ENCODE data around the gene BPGM.

The BPGM gene

DNA sequence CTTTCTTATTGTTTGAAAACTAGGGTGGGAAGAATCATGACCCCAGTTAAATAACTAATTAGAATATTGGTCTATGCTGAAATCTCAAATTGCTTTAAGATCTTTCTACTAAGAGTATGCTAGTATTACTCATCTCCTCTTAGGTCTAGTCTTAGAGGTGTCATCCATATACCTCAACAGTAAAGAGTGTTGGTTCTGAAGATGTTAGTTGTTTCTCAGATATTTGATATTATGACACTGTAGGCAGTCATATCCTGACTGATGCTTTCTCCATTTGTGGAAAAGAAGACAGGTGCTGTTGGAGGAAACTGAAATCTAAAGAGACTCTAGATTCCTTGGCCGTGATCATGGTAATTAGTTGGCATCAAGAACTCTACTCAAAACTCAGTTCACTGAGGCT is 21.2 kb downstream of the BPGM start:
- Histone ChIP-seq H3K27me3 (ENCODE audit: insufficient read depth, poor library complexity, severe bottlenecking) (no peaks in the 10 kb centered on the region), H3K4me1 (ENCODE audit: insufficient read depth, poor library complexity, severe bottlenecking) (peaks cover 22% of the 10 kb centered on the region), H3K36me3 (ENCODE audit: low read depth) (peaks cover 9% of the 10 kb centered on the region; the same call in 1 of the 2 replicates), H3K9me3 (ENCODE audit: severe bottlenecking) (no peaks in the 10 kb centered on the region), H3K27ac (ENCODE audit: poor library complexity, severe bottlenecking) (peak overlapping the region; percentile 88), H3K4me3 (ENCODE audit: severe bottlenecking) (no peak overlapping the region)
- peak; percentile 68 for ATAC-seq (ENCODE audit: low read depth)
- TF ChIP-seq, protein P1, sequence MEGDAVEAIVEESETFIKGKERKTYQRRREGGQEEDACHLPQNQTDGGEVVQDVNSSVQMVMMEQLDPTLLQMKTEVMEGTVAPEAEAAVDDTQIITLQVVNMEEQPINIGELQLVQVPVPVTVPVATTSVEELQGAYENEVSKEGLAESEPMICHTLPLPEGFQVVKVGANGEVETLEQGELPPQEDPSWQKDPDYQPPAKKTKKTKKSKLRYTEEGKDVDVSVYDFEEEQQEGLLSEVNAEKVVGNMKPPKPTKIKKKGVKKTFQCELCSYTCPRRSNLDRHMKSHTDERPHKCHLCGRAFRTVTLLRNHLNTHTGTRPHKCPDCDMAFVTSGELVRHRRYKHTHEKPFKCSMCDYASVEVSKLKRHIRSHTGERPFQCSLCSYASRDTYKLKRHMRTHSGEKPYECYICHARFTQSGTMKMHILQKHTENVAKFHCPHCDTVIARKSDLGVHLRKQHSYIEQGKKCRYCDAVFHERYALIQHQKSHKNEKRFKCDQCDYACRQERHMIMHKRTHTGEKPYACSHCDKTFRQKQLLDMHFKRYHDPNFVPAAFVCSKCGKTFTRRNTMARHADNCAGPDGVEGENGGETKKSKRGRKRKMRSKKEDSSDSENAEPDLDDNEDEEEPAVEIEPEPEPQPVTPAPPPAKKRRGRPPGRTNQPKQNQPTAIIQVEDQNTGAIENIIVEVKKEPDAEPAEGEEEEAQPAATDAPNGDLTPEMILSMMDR (IDR thresholded peaks at IDR 0.05; ENCODE audit: poor library complexity, severe bottlenecking), result no peak
- DNase-seq (ENCODE audit: low spot score), result no peak

DNA sequence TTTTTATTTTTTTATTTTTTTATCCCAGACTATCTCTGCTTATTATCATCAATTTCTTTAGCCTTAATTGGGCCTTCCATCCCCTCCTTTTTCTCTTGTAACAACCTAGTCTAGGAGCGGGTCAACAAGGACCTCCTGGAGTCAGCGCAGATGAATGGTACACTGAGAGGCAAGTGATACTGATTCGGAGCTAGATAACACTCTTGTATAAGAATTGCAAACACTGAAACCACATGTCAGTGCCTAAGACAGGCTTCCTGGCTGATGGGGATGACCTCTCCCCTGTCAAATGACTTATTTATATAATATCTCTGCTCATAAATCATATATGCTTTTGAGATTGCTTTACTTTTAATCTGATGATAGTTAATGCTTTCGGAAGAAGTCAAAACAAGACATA is 22.7 kb downstream of the BPGM start:
- H3K4me1 ChIP-seq (ENCODE audit: insufficient read depth, poor library complexity, severe bottlenecking), result peaks cover 22% of the 10 kb centered on the region
- H3K27ac ChIP-seq (ENCODE audit: poor library complexity, severe bottlenecking), result peak overlapping the region; percentile 88
- no peak overlapping the region for H3K4me3 ChIP-seq (ENCODE audit: severe bottlenecking)
- no peak for ATAC-seq (ENCODE audit: low read depth)
- TF ChIP-seq, protein P1 (IDR thresholded peaks at IDR 0.05; ENCODE audit: poor library complexity, severe bottlenecking), result no peak
- no peaks in the 10 kb centered on the region for H3K27me3 ChIP-seq (ENCODE audit: insufficient read depth, poor library complexity, severe bottlenecking)
- no peaks in the 10 kb centered on the region for H3K9me3 ChIP-seq (ENCODE audit: severe bottlenecking)
- DNase-seq (ENCODE audit: low spot score), result no peak
- H3K36me3 ChIP-seq (ENCODE audit: low read depth), result 0 out of 2 replicates have a peak, but pooled peaks cover 4% of the 10 kb centered on the region

DNA sequence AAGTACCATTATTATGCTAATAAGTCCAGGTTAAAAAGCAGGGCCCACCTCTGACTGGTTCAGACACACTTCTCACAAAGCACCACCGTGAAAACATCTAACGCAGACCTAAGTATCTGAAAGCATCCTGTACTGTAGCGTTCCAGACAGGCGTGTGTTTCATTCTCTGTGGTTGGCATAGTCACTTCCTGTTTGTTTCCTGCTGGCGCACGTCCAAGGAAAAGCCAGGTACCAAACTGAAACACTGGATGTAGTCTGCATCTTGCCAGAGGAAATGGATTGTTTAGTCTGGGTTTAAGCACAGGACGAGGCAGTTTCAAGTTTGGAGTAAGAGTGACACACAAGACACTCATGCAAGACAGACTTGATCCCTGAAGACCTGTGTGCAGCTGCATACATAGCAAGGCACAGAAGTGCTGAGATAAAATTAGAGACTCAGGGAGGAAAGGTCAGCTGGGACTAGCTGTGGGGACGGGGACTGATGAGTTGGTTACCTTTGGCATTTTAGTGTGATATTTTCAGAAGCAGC is 23.3 kb downstream of the BPGM start:
- peaks cover 22% of the 10 kb centered on the region for H3K4me1 ChIP-seq (ENCODE audit: insufficient read depth, poor library complexity, severe bottlenecking)
- no peaks in the 10 kb centered on the region for H3K27me3 ChIP-seq (ENCODE audit: insufficient read depth, poor library complexity, severe bottlenecking)
- H3K36me3 ChIP-seq (ENCODE audit: low read depth), result 0 out of 2 replicates have a peak, but pooled peaks cover 2% of the 10 kb centered on the region
- no peaks in the 10 kb centered on the region for H3K9me3 ChIP-seq (ENCODE audit: severe bottlenecking)
- H3K4me3 ChIP-seq (ENCODE audit: severe bottlenecking), result no peak overlapping the region
- DNase-seq (ENCODE audit: low spot score), result peak; percentile 89
- TF ChIP-seq, protein P1 (IDR thresholded peaks at IDR 0.05; ENCODE audit: poor library complexity, severe bottlenecking), result no peak
- H3K27ac ChIP-seq (ENCODE audit: poor library complexity, severe bottlenecking), result peak overlapping the region; percentile 88
- ATAC-seq (ENCODE audit: low read depth), result peak; percentile 93

DNA sequence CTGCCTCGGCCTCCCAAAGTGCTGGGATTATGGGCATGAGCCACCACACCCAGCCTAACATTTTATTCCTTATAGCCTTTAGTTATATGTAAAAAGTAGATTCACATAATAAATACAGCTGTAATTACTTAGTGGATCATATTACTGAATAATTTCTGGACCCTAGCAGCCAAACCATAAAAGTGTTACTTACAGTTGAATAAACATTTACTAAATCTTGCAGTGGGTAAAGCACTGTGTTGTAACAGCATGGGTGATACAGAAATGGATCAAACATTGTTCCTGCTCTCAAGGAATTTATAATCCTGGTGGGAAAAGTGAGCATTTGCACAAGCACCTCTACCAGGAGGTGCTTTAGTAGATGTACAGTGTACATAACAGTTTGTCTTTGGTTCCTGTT is 25.0 kb downstream of the BPGM start:
- H3K4me3 ChIP-seq (ENCODE audit: severe bottlenecking), result no peak overlapping the region
- no peak for ATAC-seq (ENCODE audit: low read depth)

DNA sequence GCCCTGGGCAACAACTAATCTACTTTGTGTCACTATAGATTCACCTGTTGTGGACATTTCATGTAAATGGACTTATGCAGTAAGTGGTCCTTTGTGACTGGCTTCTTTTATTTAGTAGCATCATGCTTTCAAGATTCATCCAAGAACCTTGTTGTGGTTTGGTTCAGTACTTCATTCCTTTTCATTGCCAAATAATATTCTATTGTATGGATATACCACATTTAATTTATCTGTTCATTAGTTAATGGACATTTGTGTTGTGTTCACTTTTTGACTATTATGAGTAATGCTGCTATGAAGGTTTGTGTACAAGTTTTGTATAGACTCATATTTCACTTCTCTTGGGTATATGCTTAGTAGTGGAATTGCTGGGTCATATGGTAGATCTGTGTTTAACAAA is 27.8 kb downstream of the BPGM start:
- DNase-seq (ENCODE audit: low spot score), result no peak
- ATAC-seq (ENCODE audit: low read depth), result no peak
- Histone ChIP-seq H3K27ac (ENCODE audit: poor library complexity, severe bottlenecking) (no peak overlapping the region), H3K36me3 (ENCODE audit: low read depth) (no peaks in the 10 kb centered on the region), H3K4me1 (ENCODE audit: insufficient read depth, poor library complexity, severe bottlenecking) (peaks cover 12% of the 10 kb centered on the region), H3K4me3 (ENCODE audit: severe bottlenecking) (no peak overlapping the region), H3K9me3 (ENCODE audit: severe bottlenecking) (no peaks in the 10 kb centered on the region), H3K27me3 (ENCODE audit: insufficient read depth, poor library complexity, severe bottlenecking) (no peaks in the 10 kb centered on the region)
- TF ChIP-seq, protein P1 (IDR thresholded peaks at IDR 0.05; ENCODE audit: poor library complexity, severe bottlenecking), result no peak

More for the DNA sequence above, 25.0 kb downstream of the BPGM start:
- DNase-seq (ENCODE audit: low spot score), result no peak
- TF ChIP-seq, protein P1 (IDR thresholded peaks at IDR 0.05; ENCODE audit: poor library complexity, severe bottlenecking), result no peak
- Histone ChIP-seq H3K9me3 (ENCODE audit: severe bottlenecking) (no peaks in the 10 kb centered on the region), H3K4me1 (ENCODE audit: insufficient read depth, poor library complexity, severe bottlenecking) (peaks cover 22% of the 10 kb centered on the region), H3K27ac (ENCODE audit: poor library complexity, severe bottlenecking) (peak overlapping the region; percentile 88), H3K27me3 (ENCODE audit: insufficient read depth, poor library complexity, severe bottlenecking) (no peaks in the 10 kb centered on the region), H3K36me3 (ENCODE audit: low read depth) (no peaks in the 10 kb centered on the region)

All from RWPE2 (cell line).